K562 (cell line): ENCODE results near the gene AKIRIN1. TPM values are rescaled to one million over a fixed set of nuclear protein-coding genes. Genes with fewer than 3 reads are reported as not detected.

Source experiments
- ARNT ChIP-seq, 2 experiments: fragments of 450-650 bp; IDR thresholded peaks; 2 replicates each; pipeline ENCODE4 v1.6.1; 2016; ENCODE audit warnings: mild to moderate bottlenecking in 1 of 2
- ATF6 ChIP-seq: sonication (generic); formaldehyde crosslinking; IDR thresholded peaks from 2 replicates; pipeline ENCODE4 v1.4.0; 2020; ENCODE audit warnings: mild to moderate bottlenecking, missing genetic modification reagents
- BRCA1 ChIP-seq, 2 experiments: fragments of 450-650 bp in 1 of 2; sonication (generic) in 1 of 2; formaldehyde crosslinking in 1 of 2; IDR thresholded peaks; 2 replicates each; pipeline versions ENCODE4 v1.5.0 to v1.6.1; 2017 to 2020; ENCODE audit warnings: mild to moderate bottlenecking in 1 of 2, missing genetic modification reagents in 1 of 2
- CBX8 ChIP-seq: fragments of 200-600 bp; sonication (generic); IDR thresholded peaks from 2 replicates; pipeline ENCODE4 v1.6.1; 2012; ENCODE audit warnings: borderline replicate concordance, mixed run types, low read depth, mild to moderate bottlenecking, moderate library complexity, mixed read lengths, low read length, control low read depth, inconsistent platforms; ENCODE audit not compliant: poor library complexity, severe bottlenecking; ENCODE audit errors: extremely low read depth
- CSDE1 ChIP-seq, 2 experiments: fragments of 450-650 bp; IDR thresholded peaks; 2 replicates each; pipeline ENCODE4 v1.6.1; 2016; ENCODE audit warnings: mild to moderate bottlenecking in 1 of 2
- KLF13 ChIP-seq: fragments of 450-650 bp; IDR thresholded peaks from 2 replicates; pipeline ENCODE4 v1.6.1; 2016; ENCODE audit warnings: missing genetic modification characterization, low read depth, mild to moderate bottlenecking, missing compliant biosample characterization, moderate library complexity, borderline replicate concordance
- NCOA1 ChIP-seq: fragments of 450-650 bp; IDR thresholded peaks from 2 replicates; pipeline ENCODE4 v1.6.1; 2016; ENCODE audit warnings: low read depth
- RB1 ChIP-seq: fragments of 450-650 bp; IDR thresholded peaks from 2 replicates; pipeline ENCODE4 v1.6.1; 2017; ENCODE audit warnings: low read depth, mild to moderate bottlenecking
- ZBTB40 ChIP-seq, 2 experiments: fragments of 450-650 bp in 1 of 2; sonication (generic) in 1 of 2; formaldehyde crosslinking in 1 of 2; IDR thresholded peaks; 2 replicates each; pipeline versions ENCODE4 v1.7.1 to v1.9.0; 2016 to 2022; ENCODE audit warnings: inconsistent platforms in 1 of 2, mild to moderate bottlenecking in 1 of 2, missing genetic modification reagents in 1 of 2
- ZNF212 ChIP-seq: fragments of 450-650 bp; formaldehyde crosslinking; IDR thresholded peaks from 2 replicates; pipeline ENCODE4 v1.4.0; 2020; ENCODE audit warnings: mild to moderate bottlenecking
- ZNF239 ChIP-seq: fragments of 250-450 bp; sonication (Bioruptor Pico); IDR thresholded peaks from 2 replicates; pipeline ENCODE4 v1.4.0; 2020; ENCODE audit warnings: mild to moderate bottlenecking
- ZNF592 ChIP-seq: fragments of 450-650 bp; IDR thresholded peaks from 2 replicates; pipeline ENCODE4 v1.6.1; 2017; ENCODE audit warnings: antibody characterized with exemption, mild to moderate bottlenecking
- ZNF785 ChIP-seq: fragments of 250-450 bp; sonication (Bioruptor Pico); IDR thresholded peaks from 2 replicates; pipeline ENCODE4 v1.4.0; 2020; ENCODE audit warnings: mild to moderate bottlenecking
- polyA plus RNA-seq, 8 experiments: library from polyadenylated mRNA; depleted of rRNA in 4 of 8; stranded (reverse) in 5 of 8; unstranded in 3 of 8; fragments of >200 nt; fragmentation: Nextera tagmentation in 2 of 8; fragmentation: Illumina TruSeq in 1 of 8; extraction: Ambion mirVana in 2 of 8; extraction: Trizol in 1 of 8; gene quantifications; 2 replicates each; pipeline versions ENCODE4 v1.2.1 to v1.2.3, GENCODE V29; 2011 to 2014; ENCODE audit warnings: inconsistent platforms in 1 of 8, missing spikeins in 1 of 8
- total RNA-seq, 7 experiments: library from RNA; depleted of rRNA in 6 of 7; stranded (reverse); fragments of >200 nt in 6 of 7; fragmentation: Illumina TruSeq in 2 of 7; extraction: Trizol in 2 of 7; gene quantifications; 2 replicates each; pipeline versions ENCODE4 v1.2.1 to v1.2.3, GENCODE V29; 2011 to 2021; ENCODE audit warnings: low replicate concordance in 1 of 7

AKIRIN1 gene
- total and polyA plus RNA-seq, 9 of the 15 experiments (the other 6 are each of a cell fraction or from before 2014, with no cell fraction given), result 11.5 to 139 (median 83.4) TPM

GRCh38 chr1:38958967-38959366 is 32.1 kb upstream of the AKIRIN1 start (continued):
- no peak for TF ChIP-seq NCOA1
- no peak for TF ChIP-seq RB1
- peak; percentile 84 for TF ChIP-seq ZNF592
- TF ChIP-seq CBX8, result no peak
- TF ChIP-seq ARNT (IDR thresholded peaks at IDR 0.05), result peak in 1 of 2 experiments; percentile 60; a peak in 1 of 4 replicates
- TF ChIP-seq CSDE1 (IDR thresholded peaks at IDR 0.05), result no peak
- no peak for TF ChIP-seq ZNF239 (CRISPR knock-in tag)
- TF ChIP-seq ZBTB40 (IDR thresholded peaks at IDR 0.05), result no peak
- no peak for TF ChIP-seq ZBTB40 (CRISPR knock-in tag; IDR thresholded peaks at IDR 0.05)
- TF ChIP-seq BRCA1 (IDR thresholded peaks at IDR 0.05), result no peak
- no peak for TF ChIP-seq BRCA1 (CRISPR knock-in tag; IDR thresholded peaks at IDR 0.05)
- TF ChIP-seq ZNF212, result no peak
- no peak for TF ChIP-seq ZNF785 (CRISPR knock-in tag)
- no peak for TF ChIP-seq KLF13 (tag)
- TF ChIP-seq ATF6, result no peak
